DMS153 (cell line): Measurements from ENCODE around the gene ZNF474.

Experiments used
- DNase-seq: peaks from one replicate; lab custom pipeline; 2025; lab: John Stamatoyannopoulos, UW

Gene ZNF474

DNA sequence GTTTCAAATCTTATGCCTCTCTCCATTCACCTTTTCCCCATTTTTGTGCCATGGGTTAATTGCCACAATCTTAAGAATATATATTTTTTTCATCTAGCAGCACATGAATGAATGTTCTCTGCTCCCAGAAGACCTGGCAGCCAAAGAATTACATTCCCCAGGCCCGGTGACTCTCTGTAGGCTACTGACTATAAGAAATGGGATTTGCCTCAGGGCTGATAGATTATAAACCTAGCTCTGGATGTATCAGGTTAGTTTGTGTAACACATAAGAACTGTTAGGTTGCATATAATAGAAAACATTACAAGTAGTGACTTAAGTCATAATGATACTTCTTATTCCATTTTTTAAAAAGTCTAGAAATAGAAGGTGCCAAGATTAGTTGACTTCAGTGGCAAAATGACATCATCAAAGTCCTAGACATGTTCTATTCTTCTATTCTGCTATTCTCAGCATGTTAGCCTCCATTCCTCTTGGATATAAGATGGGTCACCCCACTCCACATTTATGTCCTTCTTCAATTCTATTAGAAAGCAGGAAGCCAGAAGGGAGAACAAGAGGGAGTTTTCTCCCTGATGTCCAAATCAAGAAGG is 10.9 kb upstream of the ZNF474 start:
- DNase-seq: no peak

DNA sequence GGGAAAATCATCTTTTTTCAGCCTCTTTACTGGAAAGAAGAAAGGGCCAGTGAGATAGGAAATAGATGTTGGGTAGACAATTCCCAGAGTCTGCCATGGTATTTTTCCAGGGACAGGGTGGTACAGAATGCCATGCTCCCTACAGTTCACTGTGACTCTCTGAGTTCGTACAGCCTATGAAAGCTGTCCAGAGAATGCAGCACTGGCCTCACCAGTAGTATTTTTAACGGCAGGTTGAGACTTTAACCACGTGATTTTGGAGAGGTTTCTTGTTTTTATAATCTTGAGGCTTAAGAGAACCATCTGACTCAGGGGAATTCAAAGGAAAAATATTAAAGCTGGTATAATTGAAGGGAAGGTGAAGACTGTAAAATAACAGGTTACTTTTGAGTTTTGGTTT is 10.1 kb upstream of the ZNF474 start:
- no peak for DNase-seq

DNA sequence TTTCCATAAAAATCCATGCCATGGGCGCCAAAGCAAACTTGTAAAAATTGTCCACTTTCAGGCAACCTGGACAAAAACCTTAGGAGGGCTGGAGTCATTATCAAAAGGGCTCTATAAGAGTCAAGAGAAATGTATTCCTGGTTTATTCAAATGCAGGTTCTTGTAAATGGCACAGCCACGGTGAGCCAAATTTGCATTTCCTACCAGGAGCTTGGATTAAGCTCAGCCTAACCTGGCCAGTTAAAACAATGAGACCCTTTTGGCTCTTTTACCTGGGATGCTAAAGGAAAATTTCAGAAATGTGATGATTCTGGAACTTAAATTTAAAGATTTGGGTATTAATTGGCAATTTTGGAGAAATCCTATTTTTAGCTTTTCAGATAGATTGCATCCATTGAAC is 8.9 kb upstream of the ZNF474 start:
- no peak for DNase-seq

- no peak for DNase-seq
Observed at GRCh38 chr5:122120957-122121356, 8.4 kb upstream of the ZNF474 start.

GRCh38 chr5:122121479-122122465 is 7.6 kb upstream of the ZNF474 start:
- DNase-seq: no peak

- no peak for DNase-seq
Observed at GRCh38 chr5:122124766-122125165, 4.6 kb upstream of the ZNF474 start.

- DNase-seq: no peak
Observed at GRCh38 chr5:122126177-122126755, 3.1 kb upstream of the ZNF474 start.

- DNase-seq: no peak
Observed at GRCh38 chr5:122126756-122127321, 2.5 kb upstream of the ZNF474 start.

DNA sequence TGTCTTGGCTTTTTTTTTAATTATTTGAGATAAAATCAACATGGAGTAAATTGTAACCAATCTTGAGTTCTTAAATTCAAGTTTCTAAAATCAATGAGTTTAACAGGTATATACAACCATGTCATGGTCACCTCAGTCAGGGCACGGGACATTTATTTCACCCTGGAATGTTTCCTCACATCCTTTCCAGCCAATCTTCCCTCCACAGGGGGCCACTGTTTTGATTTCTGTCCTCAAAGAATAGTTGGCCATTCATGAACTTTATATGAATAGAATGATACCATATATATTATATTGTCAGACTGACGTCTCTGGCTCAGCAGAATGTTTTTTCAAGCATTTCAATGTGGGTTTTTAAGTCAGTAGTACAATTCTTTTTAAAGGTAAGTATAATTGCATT is 806 bp downstream of the ZNF474 start:
- DNase-seq: no peak

DNA sequence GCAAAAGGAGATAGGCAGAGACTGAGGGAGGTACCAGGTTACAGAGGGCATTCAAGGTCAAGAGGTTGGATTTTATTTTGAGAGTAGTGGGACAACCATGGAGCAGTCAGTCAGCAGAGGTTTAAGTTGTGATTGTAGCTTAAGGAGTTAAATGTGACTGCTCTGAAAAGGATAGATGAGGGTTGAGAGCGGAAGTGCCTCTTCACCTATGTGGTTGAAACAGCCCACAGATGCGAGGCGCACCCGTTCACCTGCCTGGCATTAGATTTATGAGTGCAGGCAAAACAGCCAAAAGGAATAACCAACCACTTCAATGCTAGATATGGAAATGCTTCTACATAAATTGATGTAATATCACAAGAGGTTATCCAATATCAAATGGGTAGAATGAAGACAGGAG is 8.4 kb downstream of the ZNF474 start:
- no peak for DNase-seq

DNA sequence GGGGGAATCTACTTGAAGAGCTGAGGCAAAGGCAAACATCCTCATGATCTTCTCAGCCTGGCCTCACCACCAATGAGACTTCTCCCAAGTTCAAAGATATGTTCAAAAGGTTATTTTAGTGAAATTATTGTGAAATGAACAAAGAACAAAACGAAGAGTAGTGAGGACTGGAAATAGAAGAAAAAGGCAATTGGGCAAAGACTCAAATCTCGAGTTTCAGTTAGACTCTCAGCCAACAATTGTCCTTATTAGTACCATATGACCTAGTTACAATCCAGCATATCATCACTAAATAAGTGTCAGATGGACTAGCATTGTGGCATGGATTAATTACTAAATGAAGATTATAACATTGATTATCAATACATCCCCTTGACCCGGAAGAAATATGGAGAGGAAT is 9.0 kb downstream of the ZNF474 start:
- DNase-seq: no peak

DNA sequence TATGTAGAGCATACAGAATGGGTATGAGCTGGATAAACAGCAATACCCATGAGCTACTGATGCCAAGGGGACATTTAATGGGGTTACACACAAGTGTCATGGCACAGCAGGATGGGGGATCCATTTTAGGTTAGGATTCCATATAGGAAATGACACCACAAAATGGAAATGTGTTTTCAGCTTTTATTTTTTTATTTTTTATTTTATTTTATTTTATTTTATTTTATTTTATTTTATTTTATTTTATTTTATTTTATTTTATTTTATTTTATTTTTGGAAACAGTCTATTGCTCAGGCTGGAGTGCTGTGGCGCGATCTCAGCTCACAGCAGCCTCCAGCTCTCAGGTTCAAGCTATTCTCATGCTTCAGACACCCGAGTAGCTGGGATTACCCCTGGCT is 11.6 kb downstream of the ZNF474 start:
- DNase-seq: no peak

GRCh38 chr5:122141751-122142150 is 12.4 kb downstream of the ZNF474 start:
- DNase-seq: no peak

GRCh38 chr5:122142480-122143164 is 13.3 kb downstream of the ZNF474 start:
- DNase-seq: no peak

DNA sequence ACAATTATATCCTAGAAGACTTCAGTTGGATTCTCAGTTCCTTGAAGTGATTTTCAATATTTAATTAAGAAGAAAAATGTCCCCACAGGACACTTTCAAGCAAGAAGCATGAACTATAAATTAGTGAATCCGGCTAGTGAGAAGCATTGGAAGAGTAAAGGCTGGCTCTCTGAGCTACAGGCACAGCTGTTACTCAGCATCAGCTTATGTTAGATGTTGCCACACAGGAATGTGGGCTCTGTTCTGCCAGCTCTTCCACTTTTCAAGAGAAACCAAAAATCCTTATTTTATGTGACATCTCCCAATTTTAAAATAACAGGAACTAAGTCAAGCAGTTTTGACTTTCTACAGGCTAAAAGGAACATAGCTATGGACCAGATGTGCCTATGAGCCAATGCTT is 14.9 kb downstream of the ZNF474 start:
- DNase-seq: no peak

DNA sequence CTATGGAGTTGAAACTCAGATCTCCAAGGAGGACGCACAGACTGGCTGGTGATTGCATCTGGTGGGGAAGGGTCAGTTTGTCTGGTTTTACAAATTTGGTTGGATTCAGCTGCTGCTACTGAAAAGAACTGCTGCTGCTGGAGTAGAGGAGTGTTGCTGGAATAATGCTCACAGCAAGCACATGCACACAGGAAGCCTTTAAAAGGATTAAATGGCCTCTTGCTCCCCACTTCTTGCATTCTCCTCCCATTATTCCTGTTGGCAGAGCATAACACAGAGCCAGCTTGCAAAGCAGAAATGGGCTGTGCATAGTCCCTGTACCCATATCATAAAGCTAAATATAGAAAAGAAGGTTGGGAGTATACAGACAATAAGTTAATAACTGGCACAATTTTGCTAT is 16.6 kb downstream of the ZNF474 start:
- no peak for DNase-seq

- no peak for DNase-seq
Observed at GRCh38 chr5:122149321-122150090, 20.2 kb downstream of the ZNF474 start.

GRCh38 chr5:122150215-122150614 is 20.9 kb downstream of the ZNF474 start:
- DNase-seq: no peak

DNA sequence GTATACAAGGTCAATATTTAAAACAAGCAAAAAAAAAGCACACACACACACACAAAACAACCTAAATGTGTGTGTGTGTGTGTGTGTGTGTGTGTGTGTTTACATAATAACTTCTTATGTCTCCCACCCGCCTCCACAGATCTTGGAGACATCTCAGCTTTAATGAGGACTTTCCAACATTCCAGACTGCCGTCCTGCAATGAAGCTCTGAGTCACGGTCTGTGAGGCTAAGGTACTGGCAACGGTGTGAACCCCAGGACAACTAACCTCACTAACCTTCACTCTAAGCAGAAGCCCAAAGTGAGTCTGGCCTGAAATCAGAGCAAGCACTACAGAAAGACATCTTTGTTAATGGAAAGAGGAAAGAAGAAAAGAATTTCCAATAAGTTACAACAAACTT is 22.3 kb downstream of the ZNF474 start:
- no peak for DNase-seq

GRCh38 chr5:122152266-122152900 is 23.0 kb downstream of the ZNF474 start:
- no peak for DNase-seq

DNA sequence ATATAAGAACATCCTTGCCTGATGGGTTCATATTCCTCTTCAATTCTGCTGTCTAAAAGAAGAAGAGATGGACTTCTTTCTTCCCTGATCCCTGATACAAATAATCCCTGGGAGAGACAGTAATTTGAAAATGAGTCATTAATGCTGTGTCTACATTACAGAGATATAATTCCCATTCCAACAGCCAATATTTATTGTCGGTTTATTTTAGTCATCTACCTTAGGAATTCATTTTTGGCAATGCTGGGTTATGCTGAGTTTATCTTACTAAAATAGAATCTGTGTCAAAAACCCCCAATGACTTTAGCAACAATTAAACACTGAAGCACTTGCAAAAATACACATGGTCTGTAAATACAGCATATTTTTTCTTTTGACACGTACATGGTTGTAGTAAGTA is 23.9 kb downstream of the ZNF474 start:
- DNase-seq: no peak
